Muscle of leg (tissue), 16 donors: ENCODE results near the gene MIEN1. TPM values are rescaled to one million over a fixed set of nuclear protein-coding genes. Genes with fewer than 3 reads are reported as not detected.

ENCODE experiments used
- DNase-seq: peaks from one replicate; pipeline ENCODE4 v3.0.0; 2013
- H3K27ac ChIP-seq: one replicate; pipeline ENCODE4 v1.5.1; 2013; ENCODE audit warnings: mild to moderate bottlenecking, low read length, control low read depth
- H3K27me3 ChIP-seq: one replicate; pipeline ENCODE4 v1.6.1; 2013; ENCODE audit warnings: low read length; ENCODE audit not compliant: control insufficient read depth, insufficient read depth
- H3K36me3 ChIP-seq: one replicate; pipeline ENCODE4 v1.6.1; 2013; ENCODE audit warnings: low read length; ENCODE audit not compliant: control insufficient read depth, insufficient read depth
- H3K4me1 ChIP-seq: one replicate; pipeline ENCODE4 v1.6.1; 2013; ENCODE audit warnings: low read length; ENCODE audit not compliant: control insufficient read depth, insufficient read depth
- H3K4me3 ChIP-seq: one replicate; pipeline ENCODE4 v1.5.1; 2013; ENCODE audit warnings: low read length, control low read depth
- H3K9me3 ChIP-seq: replicated peaks from 2 replicates; pipeline ENCODE4 v1.6.1; 2013; ENCODE audit warnings: low read depth, low read length; ENCODE audit not compliant: control insufficient read depth
- whole genome bisulfite sequencing: methylation state at CpG from one replicate; pipeline ENCODE4 v1.1.5; 2013; ENCODE audit warnings: missing lambda C conversion rate; ENCODE audit not compliant: insufficient coverage; 5-methylcytosine and 5-hydroxymethylcytosine counted together
- long read RNA-seq, 11 donors: transcript quantifications; one replicate each; lab custom pipeline, GENCODE V29; 2026
- polyA plus RNA-seq, 8 donors: library from polyadenylated mRNA; unstranded; fragments of 120-200 nt; gene quantifications; one replicate each; pipeline versions ENCODE4 v1.2.1 to v1.2.3, GENCODE V29; 2013; ENCODE audit warnings: inconsistent platforms in 1 of 8, low replicate concordance in 1 of 8; ENCODE audit not compliant: insufficient read length in 8 of 8, insufficient read depth in 1 of 8
- total RNA-seq: library from RNA; stranded (reverse); fragments of 120-200 nt; gene quantifications from one replicate; pipeline ENCODE4 v1.2.4, GENCODE V29; 2013

The MIEN1 gene
- total RNA-seq = 17.9 TPM
- 10 to 100 TPM; 17.5 to 23.5 (median 20.9) TPM for polyA plus RNA-seq
- long read RNA-seq, donor 1, transcript MIEN1-206 (1 exons, 1,999 nt) = major isoform, 34 of 38 reads
- long read RNA-seq, donor 1, partial matches to known transcripts = 0 of 38 reads
- long read RNA-seq, donor 1, other reads (novel, unspliced or antisense) = 0 of 38 reads
- long read RNA-seq, donor 2, transcript MIEN1-206 (1 exons, 1,999 nt) = major isoform, 12 of 13 reads
- long read RNA-seq, donor 2, partial matches to known transcripts = 0 of 13 reads
- long read RNA-seq, donor 2, other reads (novel, unspliced or antisense) = 0 of 13 reads
- long read RNA-seq, donor 3, transcript MIEN1-201 (4 exons, 1,006 nt) = minor isoform, 8 of 86 reads
- long read RNA-seq, donor 3, transcript MIEN1-206 (1 exons, 1,999 nt) = major isoform, 77 of 86 reads
- long read RNA-seq, donor 3, partial matches to known transcripts = 0 of 86 reads
- long read RNA-seq, donor 3, other reads (novel, unspliced or antisense) = 0 of 86 reads
- long read RNA-seq, donor 4, transcript MIEN1-201 (4 exons, 1,006 nt) = major isoform, 12 of 18 reads
- long read RNA-seq, donor 4, transcript MIEN1-206 (1 exons, 1,999 nt) = minor isoform, 5 of 18 reads
- long read RNA-seq, donor 4, partial matches to known transcripts = 0 of 18 reads
- long read RNA-seq, donor 4, other reads (novel, unspliced or antisense) = 0 of 18 reads
- long read RNA-seq, donor 5, transcript MIEN1-206 (1 exons, 1,999 nt) = major isoform, 61 of 102 reads
- long read RNA-seq, donor 5, transcript MIEN1-202 (3 exons, 825 nt) = minor isoform, 8 of 102 reads
- long read RNA-seq, donor 5, transcript MIEN1-201 (4 exons, 1,006 nt) = minor isoform, 31 of 102 reads
- long read RNA-seq, donor 5, partial matches to known transcripts = 0 of 102 reads
- long read RNA-seq, donor 5, other reads (novel, unspliced or antisense) = 0 of 102 reads
- long read RNA-seq, donor 6, transcript MIEN1-206 (1 exons, 1,999 nt) = major isoform, 28 of 53 reads
- long read RNA-seq, donor 6, transcript MIEN1-201 (4 exons, 1,006 nt) = minor isoform, 22 of 53 reads
- long read RNA-seq, donor 6, partial matches to known transcripts = 0 of 53 reads
- long read RNA-seq, donor 6, other reads (novel, unspliced or antisense) = 0 of 53 reads
- long read RNA-seq, donor 7, transcript MIEN1-201 (4 exons, 1,006 nt) = minor isoform, 18 of 66 reads
- long read RNA-seq, donor 7, transcript MIEN1-206 (1 exons, 1,999 nt) = major isoform, 45 of 66 reads
- long read RNA-seq, donor 7, partial matches to known transcripts = 0 of 66 reads
- long read RNA-seq, donor 7, other reads (novel, unspliced or antisense) = 0 of 66 reads
- long read RNA-seq, donor 8, transcript MIEN1-206 (1 exons, 1,999 nt) = major isoform, 43 of 50 reads
- long read RNA-seq, donor 8, transcript MIEN1-201 (4 exons, 1,006 nt) = minor isoform, 7 of 50 reads
- long read RNA-seq, donor 8, partial matches to known transcripts = 0 of 50 reads
- long read RNA-seq, donor 8, other reads (novel, unspliced or antisense) = 0 of 50 reads
- long read RNA-seq, donor 9, transcript MIEN1-201 (4 exons, 1,006 nt) = minor isoform, 11 of 44 reads
- long read RNA-seq, donor 9, transcript MIEN1-206 (1 exons, 1,999 nt) = major isoform, 31 of 44 reads
- long read RNA-seq, donor 9, partial matches to known transcripts = 0 of 44 reads
- long read RNA-seq, donor 9, other reads (novel, unspliced or antisense) = 0 of 44 reads
- long read RNA-seq, donor 10, transcript MIEN1-201 (4 exons, 1,006 nt) = major isoform, 20 of 45 reads
- long read RNA-seq, donor 10, transcript MIEN1-202 (3 exons, 825 nt) = minor isoform, 5 of 45 reads
- long read RNA-seq, donor 10, transcript MIEN1-206 (1 exons, 1,999 nt) = minor isoform, 18 of 45 reads
- long read RNA-seq, donor 10, partial matches to known transcripts = 0 of 45 reads
- long read RNA-seq, donor 10, other reads (novel, unspliced or antisense) = 0 of 45 reads
- long read RNA-seq, donor 11, transcript MIEN1-201 (4 exons, 1,006 nt) = minor isoform, 15 of 43 reads
- long read RNA-seq, donor 11, transcript MIEN1-206 (1 exons, 1,999 nt) = major isoform, 27 of 43 reads
- long read RNA-seq, donor 11, partial matches to known transcripts = 0 of 43 reads
- long read RNA-seq, donor 11, other reads (novel, unspliced or antisense) = 0 of 43 reads

DNA sequence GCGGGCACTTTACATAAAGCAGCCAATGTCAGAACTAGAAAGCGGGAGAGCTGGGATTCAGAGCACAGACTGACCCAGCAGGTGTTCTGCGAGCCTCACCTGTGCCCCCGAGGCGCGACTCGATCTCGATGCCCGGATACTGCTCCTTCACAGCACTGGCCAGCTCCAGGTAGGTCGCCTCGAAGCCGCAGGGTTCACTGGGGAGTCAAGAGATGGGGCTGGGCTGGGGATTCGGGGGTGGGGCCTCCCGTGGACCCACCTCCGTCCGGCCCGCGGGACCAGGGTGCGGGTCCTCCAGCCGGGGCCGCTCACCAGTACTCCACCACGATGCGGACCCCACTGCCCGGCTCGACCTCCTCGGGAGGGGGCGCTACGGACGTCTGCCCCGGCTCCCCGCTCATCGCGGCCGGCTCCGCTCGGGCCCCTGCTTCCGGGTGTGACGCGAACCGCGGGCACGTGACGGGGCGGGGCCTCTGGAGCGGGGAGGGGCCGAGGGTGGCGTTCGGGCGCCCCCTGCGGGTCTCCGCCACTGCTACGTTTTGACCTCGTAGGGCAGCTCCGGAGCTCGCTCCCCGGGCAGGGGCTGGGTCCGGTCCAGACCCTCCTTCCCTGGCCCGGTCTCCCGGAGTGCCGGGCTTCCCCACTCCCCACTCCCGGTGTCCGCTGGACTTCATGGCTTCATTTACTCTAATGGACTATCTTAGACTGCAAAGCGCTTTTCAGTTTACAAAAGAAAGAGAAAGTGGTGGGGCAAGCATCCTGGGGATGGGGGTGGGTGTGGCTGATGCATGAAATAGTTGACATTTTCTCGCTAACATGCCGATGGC, at the start of gene MIEN1:
MIEN1 (minus strand) TSS at position 438 of the 827 bp plus-strand sequence; CDS start at position 401, 37 bp downstream.
- H3K27ac ChIP-seq = peak within 1 kb of the TSS; percentile 59
- H3K27me3 ChIP-seq = peaks cover 3% of the 10 kb centered on the region
- H3K4me3 ChIP-seq = peak within 1 kb of the TSS; percentile 84
- peak; percentile 90 for DNase-seq
- peaks cover 11% of the 10 kb centered on the region for H3K4me1 ChIP-seq
- 1% methylated on average over 54 of the region's 65 CpGs for WGBS
- no peaks in the 10 kb centered on the region for H3K9me3 ChIP-seq
- peaks cover 35% of the 10 kb centered on the region for H3K36me3 ChIP-seq

DNA sequence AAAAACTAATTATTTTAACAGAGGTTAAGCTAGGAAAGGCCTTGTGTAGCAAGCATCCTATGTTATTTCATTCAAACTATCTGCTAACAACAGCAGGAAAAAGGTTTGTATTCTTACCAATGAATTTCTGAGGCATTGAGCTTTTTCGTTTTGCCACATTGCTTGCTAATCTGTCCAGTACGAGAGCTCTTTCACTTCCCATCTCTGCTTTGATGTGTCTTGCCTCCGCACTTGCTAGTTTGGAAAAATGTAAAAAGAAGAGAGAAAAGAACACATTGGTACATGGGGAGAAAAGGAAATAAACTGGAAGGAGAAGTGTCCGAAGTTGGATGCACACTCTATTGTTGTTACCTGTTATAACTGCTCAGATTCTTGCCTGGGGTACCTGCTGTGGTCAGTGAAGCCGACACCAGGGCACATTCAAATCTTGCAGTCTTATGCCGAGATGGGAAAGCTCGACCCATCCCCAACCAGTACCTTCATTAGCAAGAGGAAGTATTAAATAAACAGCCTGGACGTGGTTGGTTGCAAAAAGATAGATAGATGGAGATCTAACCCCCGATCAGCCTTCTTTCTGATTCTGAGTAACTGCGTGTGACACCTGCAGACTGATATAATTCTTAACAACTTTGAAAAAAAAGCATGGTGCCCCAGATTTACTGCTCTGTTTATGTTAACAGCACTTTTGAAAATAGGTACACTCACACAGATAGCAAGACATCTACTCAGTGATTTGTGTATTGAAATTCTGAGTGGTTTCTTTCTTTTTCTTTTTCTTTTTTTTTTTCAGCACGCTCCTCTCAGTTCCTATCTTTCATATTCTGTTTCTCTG, 47.4 kb upstream of the MIEN1 start:
- DNase-seq = no peak
- Histone ChIP-seq H3K36me3 (no peaks in the 10 kb centered on the region), H3K4me3 (no peak overlapping the region), H3K27me3 (peaks cover 21% of the 10 kb centered on the region), H3K27ac (no peak overlapping the region), H3K4me1 (no peaks in the 10 kb centered on the region), H3K9me3 (no peaks in the 10 kb centered on the region)
- WGBS = 60% methylated on average over 1 of the region's 11 CpGs

- Histone ChIP-seq H3K4me1 (no peaks in the 10 kb centered on the region), H3K9me3 (no peaks in the 10 kb centered on the region), H3K27me3 (peaks cover 19% of the 10 kb centered on the region), H3K27ac (no peak overlapping the region), H3K4me3 (no peak overlapping the region), H3K36me3 (no peaks in the 10 kb centered on the region)
- DNase-seq = no peak
Measured at GRCh38 chr17:39776252-39776651, 45.9 kb upstream of the MIEN1 start.

GRCh38 chr17:39775031-39775430, 44.7 kb upstream of the MIEN1 start:
- H3K36me3 ChIP-seq = no peaks in the 10 kb centered on the region
- no CpG with 5 or more reads among the region's 2 CpGs for WGBS
- H3K27ac ChIP-seq = no peak overlapping the region

DNA sequence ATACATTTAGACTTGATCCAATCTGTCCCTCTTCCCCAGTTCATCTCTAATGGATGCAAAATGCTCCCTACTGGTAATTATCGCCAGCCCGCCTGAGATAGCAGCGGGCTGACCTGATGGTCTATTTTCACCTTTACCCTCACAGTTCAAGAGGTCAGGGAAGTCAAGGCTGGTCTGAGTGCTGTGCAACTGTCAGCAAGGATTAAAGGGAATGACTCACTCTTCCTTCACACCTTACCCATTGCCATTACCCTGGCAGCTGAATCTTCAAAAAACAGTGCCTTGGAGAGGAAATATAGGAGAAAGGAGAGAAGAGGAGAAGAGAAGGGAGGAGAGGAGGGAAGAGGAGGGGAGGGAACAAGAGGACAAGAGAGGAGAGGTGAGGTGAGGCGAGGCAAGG, 43.7 kb upstream of the MIEN1 start:
- no peak for DNase-seq
- Histone ChIP-seq H3K4me1 (no peaks in the 10 kb centered on the region), H3K4me3 (no peak overlapping the region), H3K9me3 (no peaks in the 10 kb centered on the region), H3K27ac (no peak overlapping the region), H3K27me3 (peaks cover 10% of the 10 kb centered on the region), H3K36me3 (no peaks in the 10 kb centered on the region)
- WGBS = no CpG with 5 or more reads among the region's 4 CpGs

More at GRCh38 chr17:39775031-39775430, 44.7 kb upstream of the MIEN1 start:
- Histone ChIP-seq H3K4me3 (no peak overlapping the region), H3K4me1 (no peaks in the 10 kb centered on the region), H3K27me3 (peaks cover 14% of the 10 kb centered on the region), H3K9me3 (no peaks in the 10 kb centered on the region)
- no peak for DNase-seq

DNA sequence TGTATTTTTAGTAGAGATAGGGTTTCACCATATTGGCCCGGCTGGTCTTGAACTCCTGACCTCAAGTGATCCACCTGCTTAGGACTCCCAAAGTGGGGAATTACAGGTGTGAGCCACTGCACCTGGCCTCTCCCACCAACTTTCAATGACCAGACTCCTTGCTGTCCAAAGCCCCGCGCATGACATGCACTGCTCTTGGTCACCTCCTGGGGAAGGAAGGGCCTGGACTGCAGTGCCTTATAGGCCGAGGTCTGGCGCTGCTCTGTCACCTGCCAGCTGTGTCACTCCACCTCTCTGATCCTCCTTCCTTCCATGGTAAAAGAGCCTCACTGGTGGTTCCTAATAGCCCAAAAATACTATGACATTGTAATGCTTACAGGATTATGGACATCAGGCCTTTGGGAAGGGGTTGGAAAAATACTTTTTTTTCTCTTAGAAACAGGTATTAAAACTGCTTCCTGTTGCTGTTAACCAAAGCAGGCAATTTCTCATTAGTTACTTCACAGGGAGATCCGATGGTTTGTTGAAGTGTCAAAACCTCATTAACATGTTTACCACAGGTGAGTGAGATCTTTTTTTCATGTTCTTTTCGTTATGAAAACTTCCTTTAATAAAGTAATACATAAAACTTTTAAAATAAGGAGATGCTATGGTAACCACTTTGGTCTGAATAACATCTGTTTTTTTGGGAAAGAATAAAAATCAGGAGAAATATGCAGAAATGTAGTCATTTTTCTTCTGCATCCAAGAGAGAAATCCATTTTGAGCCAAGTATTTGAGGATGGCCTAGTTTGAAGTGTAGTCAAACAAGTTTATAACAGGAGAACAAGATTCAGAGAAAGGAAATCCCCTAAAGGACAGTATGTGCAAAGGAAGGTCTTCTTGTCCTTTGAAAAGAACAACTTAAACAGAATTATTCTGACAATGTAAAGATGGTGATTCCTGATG, 42.9 kb upstream of the MIEN1 start:
- H3K4me3 ChIP-seq = no peak overlapping the region
- peak; percentile 77 for DNase-seq
- WGBS = no CpG with 5 or more reads among the region's 7 CpGs
- H3K9me3 ChIP-seq = no peaks in the 10 kb centered on the region
- no peaks in the 10 kb centered on the region for H3K36me3 ChIP-seq
- H3K4me1 ChIP-seq = no peaks in the 10 kb centered on the region
- peak overlapping the region; percentile 48 for H3K27ac ChIP-seq
- peaks cover 10% of the 10 kb centered on the region for H3K27me3 ChIP-seq

DNA sequence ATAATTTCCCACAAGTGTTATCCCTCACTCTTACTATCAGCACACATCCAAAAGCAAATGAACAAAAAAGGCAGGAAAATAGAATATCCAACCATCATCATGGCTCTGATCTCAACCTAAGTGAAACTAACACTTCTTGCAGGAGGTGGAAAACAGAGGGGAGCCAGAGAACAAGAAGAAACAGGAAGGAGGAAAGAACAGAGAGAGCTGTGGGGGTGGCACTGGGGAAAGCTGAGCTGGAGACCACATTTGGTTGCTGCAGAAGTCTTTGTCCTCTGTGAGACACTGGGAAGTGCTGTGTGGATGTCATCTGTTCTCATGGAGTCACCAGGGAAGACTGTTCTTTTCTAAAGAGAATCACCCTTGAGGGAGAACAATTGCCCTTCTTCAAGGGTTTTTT, 42.1 kb upstream of the MIEN1 start:
- no peaks in the 10 kb centered on the region for H3K36me3 ChIP-seq
- H3K4me3 ChIP-seq = no peak overlapping the region
- H3K4me1 ChIP-seq = no peaks in the 10 kb centered on the region
- no peak for DNase-seq
- H3K27ac ChIP-seq = no peak overlapping the region
- no peaks in the 10 kb centered on the region for H3K9me3 ChIP-seq
- peaks cover 8% of the 10 kb centered on the region for H3K27me3 ChIP-seq
